DMS153 (cell line): ENCODE results near the gene VPREB3.

Experiments used
- DNase-seq: peaks from one replicate; lab custom pipeline; 2025; lab: John Stamatoyannopoulos, UW

VPREB3 gene, protein sequence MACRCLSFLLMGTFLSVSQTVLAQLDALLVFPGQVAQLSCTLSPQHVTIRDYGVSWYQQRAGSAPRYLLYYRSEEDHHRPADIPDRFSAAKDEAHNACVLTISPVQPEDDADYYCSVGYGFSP

GRCh38 chr22:23754220-23754919 lies at the start of gene VPREB3:
VPREB3 (minus strand) TSS chr22:23754425; CDS start chr22:23754363, 62 bp downstream.
- no peak for DNase-seq

- no peak for DNase-seq
These were observed 49.0 kb upstream of the VPREB3 start for GRCh38 chr22:23803001-23803819.

GRCh38 chr22:23801886-23802377 lies 47.7 kb upstream of the VPREB3 start:
- DNase-seq = no peak

GRCh38 chr22:23801238-23801821 lies 47.1 kb upstream of the VPREB3 start:
- no peak for DNase-seq

DNA sequence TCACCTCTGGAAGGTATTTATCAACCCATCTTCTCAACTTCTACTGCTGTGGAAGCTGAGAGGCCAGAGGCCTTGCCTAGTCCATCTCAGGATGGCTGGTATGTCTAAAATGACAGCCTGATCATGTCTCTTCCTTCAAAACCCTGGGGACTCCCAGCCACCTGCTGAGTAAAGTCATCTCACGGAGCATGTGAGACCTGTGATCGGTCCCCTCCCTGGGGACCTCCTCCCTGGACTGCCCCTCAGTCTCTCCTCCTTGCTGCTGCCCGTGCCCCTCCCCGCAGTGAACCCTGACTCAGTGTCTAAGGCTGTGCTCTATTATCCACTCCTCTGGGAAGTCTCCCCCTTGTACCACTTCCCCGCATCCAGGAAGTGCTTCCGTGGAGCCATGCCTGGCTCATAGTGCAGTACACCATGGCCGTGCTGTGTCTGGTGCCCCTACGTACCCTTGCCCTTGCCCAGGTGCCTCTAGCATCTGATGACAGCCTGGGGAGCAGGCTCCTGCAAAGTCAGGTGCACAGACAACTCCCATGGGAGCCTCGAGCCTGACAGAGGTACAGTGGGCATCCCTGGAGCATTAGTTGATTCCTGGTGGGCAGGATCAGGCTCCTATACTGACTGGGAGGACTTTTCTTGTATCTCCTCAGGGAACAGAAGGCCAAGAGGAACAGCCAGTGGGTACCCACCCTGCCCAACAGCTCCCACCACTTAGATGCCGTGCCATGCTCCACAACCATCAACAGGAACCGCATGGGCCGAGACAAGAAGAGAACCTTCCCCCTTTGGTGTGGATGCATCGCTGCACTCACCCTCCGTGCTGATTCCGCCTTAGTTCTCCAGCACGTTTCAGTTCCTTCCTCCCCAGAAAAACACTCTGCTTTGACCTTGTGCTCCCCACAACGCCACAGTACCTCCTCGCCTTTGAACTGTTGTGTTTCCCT lies 46.3 kb upstream of the VPREB3 start:
- DNase-seq = no peak

DNA sequence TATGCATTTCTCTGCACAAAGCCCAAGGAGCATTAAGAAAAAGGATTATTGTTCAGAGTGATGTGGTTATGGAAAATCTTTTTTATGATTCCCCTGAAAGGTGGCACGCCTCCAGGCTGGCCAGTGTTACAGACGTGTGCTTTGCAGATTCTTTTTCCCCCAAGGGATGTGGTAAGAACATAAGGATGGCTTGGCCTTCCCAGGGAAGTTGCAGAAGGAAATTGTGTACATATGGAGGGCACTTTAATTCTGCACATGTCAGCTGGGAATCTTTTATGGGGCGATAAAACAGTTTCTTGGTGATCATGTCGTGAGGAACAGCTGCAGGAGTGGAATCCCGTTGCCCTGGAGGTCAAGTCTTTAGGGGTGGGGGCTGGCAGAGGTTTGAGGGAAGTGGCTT lies 42.2 kb upstream of the VPREB3 start:
- DNase-seq = no peak

GRCh38 chr22:23793326-23793725 lies 39.1 kb upstream of the VPREB3 start:
- no peak for DNase-seq

DNA sequence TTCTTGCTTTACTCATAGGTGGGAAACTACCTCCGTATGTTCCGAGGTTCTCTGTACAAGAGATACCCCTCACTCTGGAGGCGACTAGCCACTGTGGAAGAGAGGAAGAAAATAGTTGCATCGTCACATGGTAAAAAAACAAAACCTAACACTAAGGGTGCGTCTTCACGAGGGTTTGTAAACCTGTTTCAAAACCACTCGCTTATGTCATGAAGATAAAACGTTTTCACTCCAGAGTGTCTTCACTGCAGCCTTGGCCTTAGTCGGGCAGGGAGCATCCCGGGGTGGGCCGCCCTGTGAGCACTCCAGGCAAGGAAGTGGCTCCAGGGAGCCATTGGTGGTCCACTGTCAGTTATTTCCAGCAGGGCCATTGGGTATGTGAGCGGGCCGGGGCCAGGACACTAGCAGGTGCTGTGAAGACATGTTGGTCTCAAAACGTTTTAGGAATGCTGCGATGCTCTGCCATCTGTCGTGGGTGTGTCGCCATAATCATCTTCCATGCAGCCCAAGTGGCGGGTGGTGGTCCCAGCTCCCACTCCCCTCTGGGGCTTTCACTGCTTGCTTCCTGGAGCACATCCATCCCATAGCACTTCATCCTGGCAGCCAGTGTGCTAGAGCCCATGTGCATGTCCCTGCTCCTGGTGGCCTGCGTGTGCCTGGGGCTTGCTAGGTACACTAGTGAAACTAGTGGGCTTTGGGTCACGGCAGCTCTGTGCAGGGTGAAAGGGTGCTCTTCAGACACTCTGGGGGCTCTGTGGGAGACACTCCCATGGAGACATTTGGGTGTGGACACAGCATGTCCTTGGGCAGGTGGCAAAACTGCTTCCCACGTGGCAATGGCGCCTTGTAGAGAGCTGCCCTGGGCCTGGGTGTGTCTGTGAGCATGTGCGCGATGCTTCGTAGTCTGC lies 37.8 kb upstream of the VPREB3 start:
- DNase-seq = no peak

- DNase-seq = no peak
These were observed 36.9 kb upstream of the VPREB3 start for GRCh38 chr22:23790819-23791737.

DNA sequence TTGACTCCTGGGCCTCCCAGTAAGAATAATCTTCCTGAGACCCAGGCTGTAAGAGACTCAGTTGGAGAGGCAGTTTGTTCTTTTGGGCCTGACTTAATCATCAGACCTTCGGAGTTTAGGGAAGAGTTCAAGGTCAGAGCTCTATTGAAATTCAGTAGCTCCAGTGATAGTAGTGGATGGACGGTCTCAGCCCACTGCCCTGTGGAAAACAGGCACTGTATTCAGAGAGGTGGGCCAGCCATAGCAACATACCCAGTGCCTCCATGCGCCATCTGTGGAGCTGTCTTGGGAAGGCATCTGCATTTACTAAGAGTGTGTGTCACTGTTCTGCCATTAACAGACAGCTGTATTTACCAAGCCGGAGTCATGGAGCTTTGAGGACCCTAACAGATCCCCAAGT lies 35.4 kb upstream of the VPREB3 start:
- no peak for DNase-seq

GRCh38 chr22:23789121-23789520 lies 34.9 kb upstream of the VPREB3 start:
- peak; percentile 35 for DNase-seq

GRCh38 chr22:23787910-23788309 lies 33.7 kb upstream of the VPREB3 start:
- DNase-seq = no peak

DNA sequence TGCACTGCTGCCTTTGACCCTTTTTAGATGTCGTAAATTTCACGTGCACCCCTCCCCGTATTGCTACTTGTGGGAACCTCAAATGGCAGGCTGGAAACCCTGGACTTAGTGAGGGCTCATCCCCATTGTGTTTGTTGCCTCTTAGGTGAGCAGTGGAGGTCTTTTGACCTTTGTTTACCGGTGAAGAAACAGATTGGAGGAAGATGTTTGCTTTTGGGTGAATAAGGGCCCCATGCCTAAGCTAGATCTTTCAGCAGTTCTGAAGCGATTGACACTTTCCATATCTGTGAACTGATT lies 33.3 kb upstream of the VPREB3 start:
- DNase-seq = peak; percentile 45

GRCh38 chr22:23786752-23787599 lies 32.8 kb upstream of the VPREB3 start, which contains the start of gene SMARCB1:
SMARCB1 (plus strand) TSS chr22:23786966; CDS start chr22:23787170, 204 bp downstream.
- DNase-seq = peak; percentile 72

DNA sequence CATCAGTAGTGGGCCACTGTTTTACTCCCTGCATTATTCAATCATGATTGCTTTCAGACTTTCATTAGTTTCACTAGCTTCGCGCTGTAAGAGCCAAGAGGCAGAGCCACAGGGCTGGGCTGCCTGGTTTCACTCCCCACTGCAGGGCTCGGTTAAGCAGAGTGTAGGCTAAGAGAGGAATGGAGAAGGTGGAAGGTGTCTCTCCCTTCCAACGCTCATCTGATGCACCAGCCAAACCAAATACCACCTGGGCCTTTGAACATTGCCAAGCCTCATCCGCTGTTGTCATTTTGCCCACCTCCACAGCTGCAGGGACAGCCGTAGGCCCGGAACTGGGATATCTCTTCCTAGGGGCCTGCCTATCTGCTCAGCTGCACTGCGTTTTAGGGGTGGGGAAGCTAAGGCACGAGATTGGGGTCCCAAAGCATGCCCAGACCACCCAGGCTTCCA lies 32.1 kb upstream of the VPREB3 start:
- no peak for DNase-seq

- no peak for DNase-seq
These were observed 30.0 kb upstream of the VPREB3 start for GRCh38 chr22:23784215-23784732.

GRCh38 chr22:23783265-23784150 lies 29.3 kb upstream of the VPREB3 start:
- no peak for DNase-seq
